ENCODE data around the gene ADAD2. TPM values are rescaled to one million over a fixed set of nuclear protein-coding genes. Genes with fewer than 3 reads are reported as not detected.

ADAD2 gene
- polyA plus RNA-seq, 1 experiment: not detected

GRCh38 chr16:84144859-84145639 lies 45.9 kb upstream of the ADAD2 start, which contains the start of the genes DNAAF1 and HSDL1:
Gene DNAAF1 (plus strand): TSS chr16:84145308. CDS start chr16:84145441, 133 bp downstream.
Gene HSDL1 (minus strand): TSS chr16:84145177. CDS start chr16:84131321, 13,856 bp downstream.
- H3K4me3 ChIP-seq (ENCODE audit: low read depth, low read length): peak within 1 kb of the TSS; percentile 98
- ChIA-PET CTCF (interaction anchor here (0.9 to 2.1 kb wide), 5 partner anchors 11 to 60 kb away, joined by 3 to 8 read pairs (median 4); partner anchors contain the start of genes MBTPS1 and TAF1C), POLR2A (no interaction called here)
- peak; percentile 10; the same call in 1 of the 2 replicates for TF ChIP-seq CTCF (IDR thresholded peaks at IDR 0.05; ENCODE audit: insufficient read depth, low read depth, low read length)
- peak; percentile 14 for DNase-seq (ENCODE audit: low read depth)
- peaks cover 2% of the 10 kb centered on the region; the same call in 1 of the 2 replicates for H3K27me3 ChIP-seq (ENCODE audit: control insufficient read depth, insufficient read depth, low read length)
- no peaks in the 10 kb centered on the region for H3K36me3 ChIP-seq (ENCODE audit: control insufficient read depth, insufficient read depth, low read length)

DNA sequence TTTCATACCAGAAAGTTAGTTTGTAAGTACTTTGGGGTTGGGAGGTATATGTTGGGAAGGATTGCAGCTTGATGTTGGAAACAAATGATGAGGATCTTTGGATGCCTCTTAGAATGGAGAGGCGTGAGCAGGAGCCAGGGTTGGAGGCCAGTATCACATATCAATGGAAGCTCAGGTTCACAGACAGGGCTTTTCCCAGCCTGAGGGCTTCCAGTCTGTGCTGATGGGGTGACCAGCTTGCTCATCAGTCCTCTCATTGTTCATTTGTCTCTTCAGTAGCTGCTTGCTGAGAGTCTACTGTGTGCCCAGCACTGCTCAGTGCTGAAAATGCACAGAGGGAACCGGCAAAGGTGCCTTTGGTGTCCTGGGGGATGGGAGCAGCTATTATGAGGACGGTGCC lies 40.0 kb upstream of the ADAD2 start:
- CTCF ChIA-PET: no interaction called here
- H3K4me3 ChIP-seq (ENCODE audit: low read depth, low read length): no peak overlapping the region
- POLR2A ChIA-PET: no interaction called here
- TF ChIP-seq CTCF (IDR thresholded peaks at IDR 0.05; ENCODE audit: insufficient read depth, low read depth, low read length): no peak
- H3K27me3 ChIP-seq (ENCODE audit: control insufficient read depth, insufficient read depth, low read length): peaks cover 3% of the 10 kb centered on the region; the same call in 1 of the 2 replicates
- DNase-seq (ENCODE audit: low read depth): no peak
- H3K36me3 ChIP-seq (ENCODE audit: control insufficient read depth, insufficient read depth, low read length): no peaks in the 10 kb centered on the region

- no peak for TF ChIP-seq CTCF (IDR thresholded peaks at IDR 0.05; ENCODE audit: insufficient read depth, low read depth, low read length)
- H3K27me3 ChIP-seq (ENCODE audit: control insufficient read depth, insufficient read depth, low read length): peaks cover 3% of the 10 kb centered on the region
- no peak for DNase-seq (ENCODE audit: low read depth)
- no peaks in the 10 kb centered on the region for H3K36me3 ChIP-seq (ENCODE audit: control insufficient read depth, insufficient read depth, low read length)
- CTCF ChIA-PET: no interaction called here
- POLR2A ChIA-PET: no interaction called here
- H3K4me3 ChIP-seq (ENCODE audit: low read depth, low read length): no peak overlapping the region
Measured at GRCh38 chr16:84153660-84154214, 37.2 kb upstream of the ADAD2 start.

DNA sequence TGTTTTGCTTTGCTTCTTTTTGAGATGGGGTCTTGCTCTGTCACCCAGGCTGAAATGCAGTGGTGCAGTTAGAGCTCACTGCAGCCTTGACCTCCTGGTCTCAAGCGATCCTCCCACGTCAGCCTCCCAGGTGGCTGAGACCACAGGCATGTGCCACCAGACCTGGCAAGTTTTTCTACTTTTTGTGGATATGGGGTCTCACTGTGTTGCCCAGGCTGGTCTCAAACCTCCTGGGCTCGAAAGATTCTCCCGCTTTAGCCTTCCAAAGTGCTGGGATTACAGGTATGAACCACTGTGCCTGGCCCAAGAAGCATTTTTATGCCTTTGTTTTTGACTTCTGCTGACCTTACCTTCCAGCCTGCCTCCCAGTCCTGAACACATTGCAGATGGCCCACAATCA lies 35.7 kb upstream of the ADAD2 start:
- Histone ChIP-seq H3K36me3 (ENCODE audit: control insufficient read depth, insufficient read depth, low read length) (no peaks in the 10 kb centered on the region), H3K4me3 (ENCODE audit: low read depth, low read length) (no peak overlapping the region), H3K27me3 (ENCODE audit: control insufficient read depth, insufficient read depth, low read length) (peaks cover 4% of the 10 kb centered on the region)
- ChIA-PET CTCF (interaction anchor here (0.9 to 1.2 kb wide), 2 partner anchors 10 to 153 kb away, joined by 3 read pairs; partner anchors contain the start of genes DNAAF1 and HSDL1), POLR2A (no interaction called here)
- no peak for TF ChIP-seq CTCF (IDR thresholded peaks at IDR 0.05; ENCODE audit: insufficient read depth, low read depth, low read length)
- no peak for DNase-seq (ENCODE audit: low read depth)

GRCh38 chr16:84155771-84156170 lies 35.2 kb upstream of the ADAD2 start:
- no peak for DNase-seq (ENCODE audit: low read depth)
- TF ChIP-seq CTCF (IDR thresholded peaks at IDR 0.05; ENCODE audit: insufficient read depth, low read depth, low read length): no peak
- no peaks in the 10 kb centered on the region for H3K36me3 ChIP-seq (ENCODE audit: control insufficient read depth, insufficient read depth, low read length)
- POLR2A ChIA-PET: no interaction called here
- no peak overlapping the region for H3K4me3 ChIP-seq (ENCODE audit: low read depth, low read length)
- CTCF ChIA-PET: interaction anchor here (0.9 to 1.6 kb wide), 5 partner anchors 9 to 152 kb away, joined by 3 to 6 read pairs (median 4); partner anchors contain the start of genes DNAAF1, HSDL1 and TAF1C
- H3K27me3 ChIP-seq (ENCODE audit: control insufficient read depth, insufficient read depth, low read length): peaks cover 4% of the 10 kb centered on the region
